Measurements from ENCODE around the gene FAM83C. TPM values are rescaled to one million over a fixed set of nuclear protein-coding genes. Genes with fewer than 3 reads are reported as not detected.

The FAM83C gene
- not detected for polyA plus RNA-seq (ENCODE audit: insufficient read length)

DNA sequence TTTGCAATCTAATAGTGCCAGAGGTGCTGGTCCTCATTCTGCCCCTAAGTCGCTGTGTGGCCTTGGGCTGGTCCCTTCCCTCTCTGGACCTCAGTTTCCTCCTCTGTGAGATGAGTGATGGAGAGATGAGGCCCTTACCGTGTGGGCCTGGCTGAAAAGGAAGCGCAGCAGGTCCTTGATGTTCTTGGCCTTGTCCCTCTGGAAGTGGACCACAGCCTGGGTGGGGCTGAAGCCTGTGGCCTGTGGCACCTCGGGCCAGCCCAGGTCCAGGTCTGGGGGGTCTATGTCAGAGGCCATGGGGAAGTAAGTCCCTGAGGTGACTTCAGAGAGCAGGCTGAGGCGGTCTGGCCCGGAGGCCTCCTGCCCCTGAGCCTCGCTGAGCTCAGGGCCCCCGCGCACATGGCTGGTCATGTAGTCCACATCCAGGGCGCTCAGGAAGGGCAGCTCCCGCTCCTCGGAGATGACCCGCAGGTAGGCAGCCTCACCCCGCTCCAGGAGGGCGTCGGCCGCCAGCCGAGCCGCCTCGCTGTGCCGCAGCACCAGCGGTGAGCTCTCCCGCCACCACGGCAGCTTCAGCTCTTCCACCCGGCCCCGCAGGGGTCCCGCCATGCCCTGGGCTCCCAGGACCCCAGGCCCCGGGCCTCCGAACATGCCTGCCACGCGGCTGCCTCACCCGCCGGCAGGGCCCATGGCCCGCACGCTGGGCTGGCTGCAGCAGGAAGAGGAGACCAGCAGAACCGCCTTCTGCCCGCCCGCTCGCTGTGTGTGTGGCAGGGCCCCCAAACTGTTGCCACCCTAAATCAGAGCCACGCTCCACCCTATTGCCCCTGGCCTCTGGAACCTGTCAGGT is at the start of gene FAM83C:
FAM83C (minus strand) TSS at position 772 of the 850 bp plus-strand sequence; CDS start at position 651, 121 bp downstream.
- DNase-seq (ENCODE audit: low read depth) = no peak

DNA sequence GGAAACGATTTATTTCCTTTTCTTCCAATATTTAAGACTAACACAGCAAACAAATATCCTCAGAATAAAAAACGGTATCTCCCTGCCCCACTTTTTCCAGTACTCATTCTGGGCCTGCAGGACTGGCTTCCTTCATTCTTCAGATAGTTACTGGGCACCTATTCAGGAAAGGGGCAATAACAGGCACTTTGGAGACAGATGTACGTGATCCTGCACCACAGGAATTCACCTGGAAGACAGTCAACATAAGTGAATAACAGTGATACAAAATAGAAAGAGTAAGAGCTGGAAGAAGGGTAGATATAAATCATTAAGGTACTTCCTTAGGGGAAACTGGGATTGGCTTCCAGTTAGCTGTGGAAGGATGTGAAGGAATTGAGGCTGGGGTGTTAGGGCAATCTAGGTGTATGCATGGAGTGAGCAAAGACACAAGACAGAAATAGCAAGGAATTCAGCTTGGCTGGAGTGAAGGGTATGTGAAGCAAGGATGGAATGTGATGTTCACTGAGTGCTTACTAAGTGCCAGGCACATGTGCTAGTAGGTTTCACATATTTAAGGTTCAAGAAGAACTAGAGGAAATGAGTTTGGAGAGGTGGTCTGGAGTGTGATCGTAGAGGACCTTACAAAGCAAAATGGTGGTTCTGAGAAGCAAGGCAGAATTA is 49.3 kb upstream of the FAM83C start:
- no peak for DNase-seq (ENCODE audit: low read depth)

DNA sequence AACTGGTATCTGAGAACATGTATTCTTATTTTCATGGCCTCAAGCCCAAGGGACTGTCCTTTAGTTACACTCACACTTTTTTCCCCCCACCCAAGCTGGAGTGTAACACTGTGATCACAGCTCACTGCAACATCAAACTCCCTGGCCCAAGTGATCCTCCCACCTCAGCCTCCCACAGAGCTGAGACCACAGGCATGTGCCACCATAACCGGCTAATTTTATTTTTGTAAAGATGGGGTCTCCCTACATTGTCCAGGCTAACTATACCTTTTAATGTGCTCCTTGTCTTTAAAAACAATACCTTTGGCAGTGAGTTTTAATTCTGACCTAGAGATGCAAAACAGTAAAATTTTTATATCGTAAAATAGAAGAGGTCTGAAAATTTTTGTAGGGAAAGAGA is 48.2 kb upstream of the FAM83C start:
- DNase-seq (ENCODE audit: low read depth) = no peak

DNA sequence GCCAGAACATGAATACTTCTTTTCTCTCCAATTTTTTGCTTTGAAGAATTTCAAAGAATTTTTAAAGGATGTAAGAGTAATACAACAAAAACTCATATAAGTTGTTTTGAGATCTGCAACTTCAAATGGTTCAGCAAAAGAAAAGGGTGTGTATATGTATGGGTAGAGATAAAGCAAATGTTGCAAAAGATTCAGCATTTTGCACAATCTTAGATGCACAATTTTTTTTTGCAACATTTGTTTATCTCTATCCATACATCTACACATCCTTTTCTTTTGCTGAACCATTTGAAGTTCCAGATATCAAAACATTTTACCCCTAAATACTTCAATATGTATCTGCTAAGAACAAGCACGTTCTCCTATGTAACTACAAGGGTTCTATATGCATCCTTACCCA is 47.4 kb upstream of the FAM83C start:
- DNase-seq (ENCODE audit: low read depth) = no peak

DNA sequence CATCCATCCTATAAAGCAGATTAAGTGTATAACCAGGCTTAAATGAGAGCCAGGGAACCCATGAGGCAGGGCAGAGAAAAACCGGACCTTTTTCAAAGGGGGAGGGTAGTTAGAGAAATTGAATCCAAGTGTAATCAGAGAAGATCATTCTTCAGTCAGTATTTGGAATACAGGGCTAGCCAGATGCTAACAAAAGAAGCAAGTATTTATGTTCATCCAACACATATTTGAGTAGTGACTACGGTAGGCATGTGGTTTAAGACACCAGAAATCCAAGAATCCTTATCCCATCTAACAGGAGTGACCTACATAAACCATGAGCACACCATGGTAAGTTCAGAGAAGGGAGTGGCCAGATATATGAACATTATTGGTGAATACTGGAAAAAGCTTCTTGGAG is 46.8 kb upstream of the FAM83C start:
- DNase-seq (ENCODE audit: low read depth) = no peak

DNA sequence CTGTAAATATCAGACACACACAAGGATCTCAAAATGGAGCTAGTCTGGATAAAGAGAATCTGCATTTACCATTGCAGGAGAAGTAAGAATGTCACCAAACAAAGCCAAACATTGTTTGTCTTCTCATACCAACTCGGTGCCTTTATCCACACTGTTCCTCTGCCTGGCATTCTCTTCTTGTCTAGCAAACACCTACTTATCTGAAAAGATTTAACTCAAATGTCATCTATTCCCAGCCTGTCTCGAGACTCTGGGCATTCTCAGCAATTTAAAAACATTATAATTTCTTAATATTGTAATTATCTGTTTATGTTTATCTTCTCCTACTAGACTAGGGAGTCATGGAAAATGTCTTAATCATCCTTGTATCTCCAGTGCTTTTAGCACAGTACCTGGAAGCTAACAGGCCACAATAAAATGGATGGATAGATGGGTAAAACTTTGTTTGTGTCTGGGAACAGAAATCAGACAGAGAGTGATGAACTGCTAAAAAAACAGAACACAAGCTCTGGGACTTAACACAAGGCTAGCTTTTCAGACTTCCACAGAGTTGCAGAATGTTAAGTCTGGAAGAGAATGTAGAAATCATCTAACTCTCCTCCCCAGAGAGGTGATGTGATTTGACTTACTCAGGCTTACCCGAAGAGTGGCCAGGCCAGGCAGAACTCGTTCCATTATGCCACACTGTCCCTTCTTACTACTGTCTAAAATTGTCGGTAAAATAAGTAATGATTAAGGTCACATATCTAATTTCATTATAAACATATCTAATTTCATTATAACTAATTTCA is 42.3 kb upstream of the FAM83C start:
- DNase-seq (ENCODE audit: low read depth) = no peak

DNA sequence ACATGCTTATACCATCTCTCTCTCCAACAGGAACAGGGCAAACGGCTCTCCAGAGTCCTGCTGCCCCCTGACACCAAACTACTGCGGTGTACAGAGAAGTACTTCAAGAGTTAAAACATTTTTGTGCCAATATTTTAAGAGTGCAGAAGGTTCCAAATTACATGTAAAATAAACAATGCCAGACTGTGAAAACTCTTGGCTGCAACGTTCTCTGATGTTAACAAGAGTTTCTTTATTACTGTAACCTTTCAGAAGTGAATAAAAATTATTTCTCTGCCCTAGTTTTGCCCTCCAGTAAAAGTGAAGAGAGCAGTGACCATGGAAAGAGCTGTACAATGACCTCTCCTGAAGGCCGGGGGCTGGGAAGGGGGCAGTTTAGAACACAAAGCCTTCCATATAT is 41.4 kb upstream of the FAM83C start:
- DNase-seq (ENCODE audit: low read depth) = no peak

DNA sequence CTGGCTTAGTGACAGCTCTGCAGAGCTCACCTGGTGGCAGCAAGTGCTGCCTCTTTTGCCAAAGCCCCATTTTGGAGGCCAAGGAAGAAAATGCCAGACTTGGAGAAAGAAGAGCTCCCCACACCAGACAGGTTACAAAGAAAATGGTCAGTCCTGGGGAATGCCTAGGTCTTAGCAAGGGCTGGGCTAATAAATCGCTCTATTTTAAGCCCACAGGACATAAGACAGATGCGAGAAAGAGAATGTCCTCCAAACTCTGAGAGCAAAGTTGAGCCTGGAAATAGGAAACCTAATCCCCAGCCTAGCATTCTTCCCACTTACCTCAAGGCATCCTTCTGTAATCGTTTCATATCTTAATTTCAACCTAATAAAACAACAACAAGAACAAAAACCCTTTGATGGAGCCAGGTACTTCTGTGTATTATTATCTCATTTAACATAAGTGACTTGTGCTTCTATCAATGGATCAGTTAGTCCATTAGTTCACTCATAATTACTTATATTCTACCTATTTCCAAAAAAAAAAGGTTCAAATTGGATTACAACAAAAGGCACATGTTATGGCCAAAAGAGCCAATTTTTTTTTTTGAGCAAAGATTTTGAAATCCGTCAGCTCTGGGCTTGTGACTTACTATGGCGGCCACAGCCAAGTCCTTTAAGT is 40.4 kb upstream of the FAM83C start:
- no peak for DNase-seq (ENCODE audit: low read depth)

DNA sequence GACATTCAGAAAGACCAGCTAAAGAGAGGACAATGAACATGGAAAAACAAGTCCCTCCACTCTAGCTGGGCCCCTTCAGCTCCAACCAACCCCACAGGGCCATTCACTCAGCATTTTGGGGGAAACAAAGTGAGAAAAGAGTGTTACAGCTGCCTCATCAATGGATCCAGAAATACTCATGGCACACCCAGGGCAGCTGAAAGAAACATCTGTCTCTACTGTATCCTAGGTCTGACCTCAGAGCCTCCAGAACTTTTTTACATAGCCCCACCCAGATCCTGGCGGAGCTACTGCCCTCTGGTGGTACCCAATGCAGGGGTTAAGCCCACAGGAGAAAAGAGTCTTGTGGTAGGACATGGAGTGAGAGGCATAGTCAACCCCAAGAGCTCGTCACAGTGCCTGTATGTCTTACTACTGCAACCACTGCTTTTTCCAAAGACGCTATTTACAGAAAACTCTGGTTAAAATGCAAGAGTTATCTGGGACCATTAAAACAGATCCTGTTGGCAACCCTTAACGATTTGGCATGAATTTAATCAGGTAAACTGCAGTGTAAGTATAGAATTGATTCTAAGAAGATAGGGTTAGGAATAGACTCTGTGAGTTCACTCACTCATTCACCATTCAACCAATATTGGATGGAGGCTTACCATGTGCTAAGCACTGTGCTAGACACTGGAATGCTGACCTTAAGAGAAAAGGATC is 37.4 kb upstream of the FAM83C start:
- no peak for DNase-seq (ENCODE audit: low read depth)

DNA sequence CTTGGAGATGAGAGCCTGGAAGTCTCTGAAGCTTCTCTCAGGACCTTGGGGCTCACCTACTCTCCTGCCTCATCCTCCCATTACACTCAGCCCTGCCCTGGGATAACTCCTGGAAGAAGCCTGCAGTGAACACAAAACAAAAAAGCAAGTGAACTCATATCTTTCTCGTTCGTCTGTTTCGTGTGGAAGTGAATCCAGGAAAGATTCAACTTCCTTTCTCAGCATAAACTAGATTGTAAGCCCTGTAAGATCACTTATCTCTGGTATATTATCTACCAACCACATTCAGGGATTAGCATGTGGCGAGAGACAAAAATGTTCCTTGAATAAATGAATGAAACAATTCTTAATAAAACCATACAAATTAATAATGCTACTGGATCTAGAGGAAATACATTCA is 36.5 kb upstream of the FAM83C start:
- no peak for DNase-seq (ENCODE audit: low read depth)

DNA sequence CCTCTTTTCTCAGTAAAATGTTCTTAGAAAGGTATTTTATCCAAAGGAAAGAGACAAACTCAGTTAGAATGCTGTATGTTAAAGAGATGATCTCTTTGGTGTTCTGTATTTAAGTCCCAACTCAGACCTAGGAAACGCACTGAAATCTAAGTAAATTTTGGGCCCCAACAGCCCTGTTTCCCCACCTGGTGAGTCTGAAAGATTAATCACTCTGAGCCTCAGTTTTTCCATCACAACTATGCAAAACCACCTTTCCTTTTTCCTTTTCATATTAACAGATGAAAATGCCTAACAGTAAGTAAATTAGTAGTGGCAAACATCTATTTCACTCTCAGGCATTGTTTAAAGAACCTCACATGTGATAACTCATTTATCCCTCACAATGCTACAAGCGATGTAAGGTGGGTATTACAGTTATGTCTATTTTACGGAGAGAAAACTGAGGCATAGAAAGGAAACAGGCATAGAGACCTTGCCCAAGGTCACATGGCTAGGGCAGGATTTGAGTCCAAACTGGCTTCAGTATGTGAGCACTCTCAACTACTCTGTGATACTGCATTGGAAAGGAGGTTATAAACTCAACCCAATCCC is 36.0 kb upstream of the FAM83C start:
- DNase-seq (ENCODE audit: low read depth) = no peak

DNA sequence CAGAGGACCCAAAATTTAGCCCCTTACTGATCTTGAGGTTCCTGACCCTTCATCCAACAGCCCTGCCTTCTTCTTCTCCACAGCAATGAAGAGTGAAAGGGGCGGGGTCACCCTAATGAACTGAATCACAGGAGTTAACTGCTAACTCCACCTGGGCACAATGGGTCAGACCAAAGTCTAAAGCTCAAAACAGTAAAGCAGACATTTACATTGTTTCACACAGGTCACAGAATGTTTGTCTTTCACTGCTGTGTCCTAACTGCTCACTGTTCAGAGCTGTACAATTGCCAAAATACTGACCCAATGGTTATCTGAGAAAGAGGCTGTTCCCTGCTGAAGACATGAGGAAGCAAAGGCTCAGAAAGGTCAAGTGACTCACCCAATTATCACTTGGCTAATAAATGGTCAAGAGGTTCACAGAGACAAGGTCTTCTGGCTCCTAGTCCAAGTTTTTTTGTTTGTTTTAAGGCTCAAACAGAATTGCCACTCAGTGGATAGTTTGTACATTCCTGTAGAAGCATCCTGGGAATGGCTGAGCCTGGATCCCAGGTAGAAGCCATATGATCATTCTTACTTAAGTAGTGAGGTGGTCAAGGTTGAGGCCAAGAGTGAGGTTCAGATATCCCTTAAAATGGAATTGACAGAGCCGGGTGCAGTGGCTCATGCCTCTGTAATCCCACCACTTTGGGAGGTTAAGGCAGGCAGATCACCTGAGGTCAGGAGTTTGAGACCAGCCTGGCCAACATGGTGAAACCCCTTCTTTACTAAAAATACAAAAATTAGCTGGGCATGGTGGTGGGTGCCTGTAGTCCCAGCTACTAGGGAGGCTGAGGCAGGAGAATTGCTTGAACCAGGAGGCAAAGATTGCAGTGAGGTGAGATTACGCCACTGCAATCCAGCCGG is 35.1 kb upstream of the FAM83C start:
- DNase-seq (ENCODE audit: low read depth) = no peak

DNA sequence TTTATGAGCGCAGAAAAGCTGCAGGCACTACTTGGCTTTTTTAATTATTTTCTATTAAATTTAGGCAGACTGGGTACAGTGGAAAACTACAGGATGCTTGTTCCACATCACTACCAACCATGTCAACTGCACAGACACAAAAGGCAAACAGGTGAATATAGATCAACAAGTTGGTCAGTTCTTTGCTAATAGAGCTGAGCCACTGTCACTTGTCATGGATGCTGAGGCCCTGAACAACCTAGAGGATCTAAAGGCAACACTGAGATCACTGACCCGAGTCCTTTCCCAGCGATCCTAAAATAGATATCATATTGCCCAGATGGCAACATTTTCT is 34.5 kb upstream of the FAM83C start:
- DNase-seq (ENCODE audit: low read depth) = no peak

DNA sequence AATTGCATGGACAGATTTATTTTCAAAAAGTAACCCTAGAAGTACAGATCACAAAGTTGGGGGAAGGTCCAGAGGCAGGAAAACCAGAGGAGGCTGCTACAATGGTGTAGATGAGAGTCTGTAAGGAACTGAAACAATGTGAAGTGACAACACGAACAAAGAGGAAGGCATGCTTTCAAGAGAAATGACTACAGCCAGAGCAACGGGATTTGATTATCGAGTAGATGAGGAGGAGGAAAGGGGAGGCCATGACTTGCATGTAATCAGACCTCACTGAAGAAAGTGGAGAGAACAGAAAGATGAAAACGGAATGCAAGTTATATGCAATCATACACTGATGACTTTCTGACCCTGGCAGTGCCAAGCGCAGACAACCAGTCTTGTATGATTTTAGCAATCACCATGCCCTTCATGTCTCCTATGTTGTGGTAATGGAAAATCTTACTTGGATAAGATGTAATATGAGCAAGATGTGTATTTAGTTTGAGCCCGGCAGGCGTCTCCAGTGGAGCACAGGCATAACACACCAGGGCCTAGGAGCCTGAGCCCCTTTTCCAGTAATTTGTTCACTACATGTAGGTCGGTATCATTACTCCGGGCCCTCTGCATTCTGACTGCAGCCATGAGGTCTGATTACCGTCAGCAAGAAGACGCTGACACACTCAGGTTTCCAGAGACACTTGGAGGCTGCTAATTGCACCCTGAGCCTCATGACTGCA is 34.0 kb upstream of the FAM83C start:
- no peak for DNase-seq (ENCODE audit: low read depth)

DNA sequence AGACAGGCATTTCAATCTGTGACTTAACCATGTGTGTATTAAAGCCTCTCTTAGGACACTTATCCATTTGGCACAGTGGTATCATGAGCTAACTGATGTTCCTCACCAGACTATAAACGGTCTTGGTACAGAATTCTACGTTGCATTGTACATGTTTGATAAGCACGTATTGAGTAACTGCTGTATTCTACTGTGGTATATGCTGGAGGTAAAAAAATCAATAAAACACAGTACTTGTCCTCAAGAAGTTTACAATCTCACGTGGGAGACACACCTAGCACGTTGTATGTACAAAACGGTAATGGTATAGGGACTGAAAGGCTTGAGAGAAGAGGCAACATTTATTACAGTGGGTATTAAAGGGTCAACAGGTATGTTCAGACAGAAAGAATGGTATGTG is 33.2 kb upstream of the FAM83C start:
- DNase-seq (ENCODE audit: low read depth) = no peak

DNA sequence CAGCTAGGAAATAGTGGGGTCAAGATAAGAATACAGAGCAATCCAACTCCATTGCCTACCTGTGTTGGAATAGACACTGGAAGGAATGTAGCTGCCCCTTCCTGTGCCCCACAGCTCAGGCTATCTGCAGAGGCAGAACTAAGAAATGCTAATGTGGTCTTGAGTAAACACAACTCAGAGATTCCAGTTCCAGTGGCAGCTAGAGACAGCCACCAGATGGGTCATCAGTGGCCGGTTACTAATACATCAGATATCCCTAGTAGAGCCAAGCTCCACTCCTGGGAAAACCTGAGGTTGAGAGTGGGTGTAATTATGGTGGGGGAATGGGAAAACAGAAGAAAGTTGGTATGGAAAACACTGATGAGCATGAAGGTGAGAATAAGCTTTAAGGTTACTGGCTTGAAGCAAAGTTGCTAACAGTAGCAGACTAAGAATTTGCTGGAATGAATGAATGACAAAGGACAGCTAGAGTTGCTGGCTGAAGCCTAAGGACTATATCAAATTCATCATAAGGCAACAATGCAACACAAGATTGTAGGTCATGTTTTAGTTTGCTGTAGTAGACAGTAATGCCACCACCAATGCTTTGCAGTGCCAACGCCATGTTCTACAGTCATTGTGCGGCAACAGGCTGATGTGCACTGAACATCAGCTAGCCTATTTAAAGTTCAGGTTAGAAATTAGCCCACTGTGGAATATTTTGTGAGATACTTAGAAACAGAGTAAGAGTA is 28.3 kb upstream of the FAM83C start:
- no peak for DNase-seq (ENCODE audit: low read depth)

DNA sequence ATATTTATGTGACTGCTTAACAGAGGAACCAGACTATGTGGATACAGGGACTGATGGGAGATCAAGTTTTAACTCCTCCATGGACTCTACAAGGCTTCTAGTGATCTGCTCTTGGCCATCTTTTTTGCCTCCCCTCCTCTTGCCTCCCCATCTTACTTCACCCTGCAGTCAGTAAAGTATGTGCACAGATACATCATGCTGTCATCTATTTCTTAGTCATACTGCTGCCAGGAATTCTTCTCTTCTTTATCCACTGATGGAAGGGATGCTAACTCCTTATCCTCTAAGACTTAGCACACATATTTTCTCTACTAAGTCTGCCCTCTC is 27.6 kb upstream of the FAM83C start:
- no peak for DNase-seq (ENCODE audit: low read depth)

DNA sequence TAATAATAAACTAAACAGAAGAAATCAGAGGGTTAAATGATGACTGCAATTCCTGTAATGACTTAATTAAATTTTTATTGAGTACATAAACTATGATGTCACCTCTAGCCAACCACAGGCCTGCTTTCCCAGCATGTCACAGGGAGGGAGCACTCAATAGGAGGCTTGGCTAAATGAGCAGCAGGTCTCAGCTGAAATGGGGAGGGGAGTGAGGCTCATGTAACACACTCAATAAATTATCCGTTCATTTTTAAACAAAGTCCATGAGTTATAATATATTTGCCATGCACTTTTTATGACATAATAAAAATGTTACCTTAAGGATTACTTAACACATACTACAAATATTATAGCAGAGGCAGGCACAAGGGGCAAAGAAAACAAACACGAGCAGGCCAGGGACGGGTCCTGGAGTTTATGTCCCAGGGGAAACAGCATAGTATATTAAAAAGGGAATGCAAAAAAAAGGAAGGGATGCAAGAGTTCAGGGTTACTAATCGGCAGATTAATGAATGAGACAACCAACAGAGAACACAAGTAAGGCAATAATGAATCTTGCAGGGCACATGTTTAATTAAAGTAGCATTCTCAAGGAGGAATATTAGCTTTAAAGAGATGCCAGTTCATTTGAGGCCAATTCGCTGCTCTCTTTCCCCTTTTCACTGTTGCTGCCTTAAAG is 27.1 kb upstream of the FAM83C start:
- no peak for DNase-seq (ENCODE audit: low read depth)

All from forelimb muscle (tissue), 1 donor.